ENCODE measurements around the gene UNC119B. TPM values are rescaled to one million over a fixed set of nuclear protein-coding genes. Genes with fewer than 3 reads are reported as not detected.

The UNC119B gene
- polyA plus RNA-seq, 1 of the 3 experiments (the other 2 are of a cell fraction): 23.6 TPM

GRCh38 chr12:120719496-120720233 is 9.4 kb downstream of the UNC119B start:
- Histone ChIP-seq H3K27ac (ENCODE audit: low read depth in 2 of 2, low read length in 1 of 2) (peak overlapping the region in 1 of 2 experiments; percentile 50; a peak in 2 of 4 replicates), H3K27me3 (ENCODE audit: insufficient read depth) (no peaks in the 10 kb centered on the region), H3F3A (replicated peaks; ENCODE audit: insufficient read depth) (no peaks in the 10 kb centered on the region), H3K9ac (no peak overlapping the region), H3K4me3 (ENCODE audit: low read depth in 2 of 2, low read length in 1 of 2) (no peak overlapping the region), H3K36me3 (replicated peaks in 1 of 2; ENCODE audit: control insufficient read depth in 1 of 2, insufficient read depth in 2 of 2, low read length in 1 of 2) (peaks cover 63 to 73% of the 10 kb centered on the region in 2 experiments), H3K4me1 (ENCODE audit: control insufficient read depth in 1 of 2, insufficient read depth in 2 of 2, low read depth in 1 of 2, low read length in 1 of 2) (peaks cover 5 to 27% of the 10 kb centered on the region in 2 experiments; a peak in 3 of 4 replicates), H3K9me3 (no peaks in the 10 kb centered on the region), H2AFZ (ENCODE audit: low read depth) (no peak overlapping the region), H3K79me2 (ENCODE audit: insufficient read depth) (peaks cover 2% of the 10 kb centered on the region; the same call in 1 of the 2 replicates), H3K9me2 (no peaks in the 10 kb centered on the region), H3K4me2 (no peak overlapping the region), H4K20me1 (ENCODE audit: insufficient read depth) (no peaks in the 10 kb centered on the region)
- 91% methylated on average over 11 of the region's 11 CpGs for WGBS (ENCODE audit: low lambda C conversion rate)
- ChIA-PET CTCF (interaction anchor here (2.9 to 3.3 kb wide), 3 partner anchors 71 to 252 kb away, joined by 11 to 36 read pairs (median 11); no protein-coding TSS in a partner anchor), POLR2A (no interaction called here)
- TF ChIP-seq REST (IDR thresholded peaks at IDR 0.05; ENCODE audit: low read depth, low read length): no peak
- TF ChIP-seq TCF12 (IDR thresholded peaks at IDR 0.05): no peak
- TF ChIP-seq, protein P1, sequence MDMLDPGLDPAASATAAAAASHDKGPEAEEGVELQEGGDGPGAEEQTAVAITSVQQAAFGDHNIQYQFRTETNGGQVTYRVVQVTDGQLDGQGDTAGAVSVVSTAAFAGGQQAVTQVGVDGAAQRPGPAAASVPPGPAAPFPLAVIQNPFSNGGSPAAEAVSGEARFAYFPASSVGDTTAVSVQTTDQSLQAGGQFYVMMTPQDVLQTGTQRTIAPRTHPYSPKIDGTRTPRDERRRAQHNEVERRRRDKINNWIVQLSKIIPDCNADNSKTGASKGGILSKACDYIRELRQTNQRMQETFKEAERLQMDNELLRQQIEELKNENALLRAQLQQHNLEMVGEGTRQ (IDR thresholded peaks at IDR 0.05; ENCODE audit: borderline replicate concordance, low read depth, low read length): no peak
- TF ChIP-seq, protein P2, sequence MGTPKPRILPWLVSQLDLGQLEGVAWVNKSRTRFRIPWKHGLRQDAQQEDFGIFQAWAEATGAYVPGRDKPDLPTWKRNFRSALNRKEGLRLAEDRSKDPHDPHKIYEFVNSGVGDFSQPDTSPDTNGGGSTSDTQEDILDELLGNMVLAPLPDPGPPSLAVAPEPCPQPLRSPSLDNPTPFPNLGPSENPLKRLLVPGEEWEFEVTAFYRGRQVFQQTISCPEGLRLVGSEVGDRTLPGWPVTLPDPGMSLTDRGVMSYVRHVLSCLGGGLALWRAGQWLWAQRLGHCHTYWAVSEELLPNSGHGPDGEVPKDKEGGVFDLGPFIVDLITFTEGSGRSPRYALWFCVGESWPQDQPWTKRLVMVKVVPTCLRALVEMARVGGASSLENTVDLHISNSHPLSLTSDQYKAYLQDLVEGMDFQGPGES (IDR thresholded peaks at IDR 0.05; ENCODE audit: low read depth, low read length): no peak
- TF ChIP-seq MAX (IDR thresholded peaks at IDR 0.05; ENCODE audit: low read depth): no peak
- TF ChIP-seq SIN3A (IDR thresholded peaks at IDR 0.05; ENCODE audit: borderline replicate concordance, low read depth, low read length): no peak
- TF ChIP-seq YY1 (IDR thresholded peaks at IDR 0.05; ENCODE audit: low read depth): no peak
- TF ChIP-seq, protein P3, sequence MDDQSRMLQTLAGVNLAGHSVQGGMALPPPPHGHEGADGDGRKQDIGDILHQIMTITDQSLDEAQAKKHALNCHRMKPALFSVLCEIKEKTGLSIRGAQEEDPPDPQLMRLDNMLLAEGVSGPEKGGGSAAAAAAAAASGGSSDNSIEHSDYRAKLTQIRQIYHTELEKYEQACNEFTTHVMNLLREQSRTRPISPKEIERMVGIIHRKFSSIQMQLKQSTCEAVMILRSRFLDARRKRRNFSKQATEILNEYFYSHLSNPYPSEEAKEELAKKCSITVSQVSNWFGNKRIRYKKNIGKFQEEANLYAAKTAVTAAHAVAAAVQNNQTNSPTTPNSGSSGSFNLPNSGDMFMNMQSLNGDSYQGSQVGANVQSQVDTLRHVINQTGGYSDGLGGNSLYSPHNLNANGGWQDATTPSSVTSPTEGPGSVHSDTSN (IDR thresholded peaks at IDR 0.05): no peak
- TF ChIP-seq, protein P4, sequence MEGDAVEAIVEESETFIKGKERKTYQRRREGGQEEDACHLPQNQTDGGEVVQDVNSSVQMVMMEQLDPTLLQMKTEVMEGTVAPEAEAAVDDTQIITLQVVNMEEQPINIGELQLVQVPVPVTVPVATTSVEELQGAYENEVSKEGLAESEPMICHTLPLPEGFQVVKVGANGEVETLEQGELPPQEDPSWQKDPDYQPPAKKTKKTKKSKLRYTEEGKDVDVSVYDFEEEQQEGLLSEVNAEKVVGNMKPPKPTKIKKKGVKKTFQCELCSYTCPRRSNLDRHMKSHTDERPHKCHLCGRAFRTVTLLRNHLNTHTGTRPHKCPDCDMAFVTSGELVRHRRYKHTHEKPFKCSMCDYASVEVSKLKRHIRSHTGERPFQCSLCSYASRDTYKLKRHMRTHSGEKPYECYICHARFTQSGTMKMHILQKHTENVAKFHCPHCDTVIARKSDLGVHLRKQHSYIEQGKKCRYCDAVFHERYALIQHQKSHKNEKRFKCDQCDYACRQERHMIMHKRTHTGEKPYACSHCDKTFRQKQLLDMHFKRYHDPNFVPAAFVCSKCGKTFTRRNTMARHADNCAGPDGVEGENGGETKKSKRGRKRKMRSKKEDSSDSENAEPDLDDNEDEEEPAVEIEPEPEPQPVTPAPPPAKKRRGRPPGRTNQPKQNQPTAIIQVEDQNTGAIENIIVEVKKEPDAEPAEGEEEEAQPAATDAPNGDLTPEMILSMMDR (IDR thresholded peaks at IDR 0.05): no peak
- no peak for DNase-seq
